IMR-90 (cell line): ENCODE measurements around the gene ENTPD1. TPM values are rescaled to one million over a fixed set of nuclear protein-coding genes. Genes with fewer than 3 reads are reported as not detected.

Experiments used
- ATAC-seq: fragments of 200-7000 bp; cut with Tn5 transposase; 2 replicates; pipeline ENCODE4 v1.9.1; 2020; ENCODE audit warnings: low read depth, mild to moderate bottlenecking, moderate library complexity
- BruUV-seq: library from RNA; stranded (reverse); fragments of 400-500 nt; replicated peaks from 2 replicates; lab custom pipeline; 2021; lab: Mats Ljungman, UMichigan
- CTCF ChIA-PET: fragments of 300-600 bp; formaldehyde crosslinking; extraction: SDS; loops from one replicate; lab custom pipeline; 2021; ENCODE audit warnings: antibody characterized with exemption; lab: Yijun Ruan, JAX
- POLR2A ChIA-PET: fragments of 300-600 bp; sonication (Branson Sonifier 250); formaldehyde crosslinking; loops from one replicate; lab custom pipeline; 2022; ENCODE audit warnings: antibody characterized with exemption; ENCODE audit not compliant: unreplicated experiment; lab: Charles Lee
- DNase-seq: peaks from one replicate; pipeline ENCODE4 v3.0.0; 2013
- H2AFZ ChIP-seq: replicated peaks from 2 replicates; pipeline ENCODE3; 2013; ENCODE audit warnings: low read length, mild to moderate bottlenecking; ENCODE audit not compliant: poor library complexity
- H2AK5ac ChIP-seq: 2 replicates; pipeline ENCODE4 v1.6.1; 2013; ENCODE audit warnings: low read depth, low read length, inconsistent platforms
- H2AK9ac ChIP-seq: replicated peaks from 2 replicates; pipeline ENCODE3; 2013; ENCODE audit warnings: mild to moderate bottlenecking, low read depth, low read length, moderate library complexity; ENCODE audit not compliant: poor library complexity
- H2BK120ac ChIP-seq: 2 replicates; pipeline ENCODE4 v1.6.1; 2013; ENCODE audit warnings: low read depth, low read length, inconsistent platforms
- H2BK15ac ChIP-seq: 3 replicates; pipeline ENCODE4 v1.6.1; 2013; ENCODE audit warnings: low read depth, low read length, inconsistent platforms
- H2BK20ac ChIP-seq: 2 replicates; pipeline ENCODE4 v1.6.1; 2013; ENCODE audit warnings: low read depth, mild to moderate bottlenecking, inconsistent platforms, low read length, moderate library complexity
- H2BK5ac ChIP-seq: 2 replicates; pipeline ENCODE4 v1.6.1; 2013; ENCODE audit warnings: mild to moderate bottlenecking, low read depth, low read length, inconsistent platforms; ENCODE audit not compliant: poor library complexity, severe bottlenecking
- H3K14ac ChIP-seq: replicated peaks from 2 replicates; pipeline ENCODE4 v1.6.1; 2013; ENCODE audit warnings: low read depth, low read length, inconsistent platforms
- H3K18ac ChIP-seq: 2 replicates; pipeline ENCODE4 v1.6.1; 2013; ENCODE audit warnings: low read depth, low read length, control low read depth
- H3K23ac ChIP-seq: 2 replicates; pipeline ENCODE4 v1.6.1; 2013; ENCODE audit warnings: low read depth, low read length, inconsistent platforms
- H3K27ac ChIP-seq: 2 replicates; pipeline ENCODE4 v1.5.1; 2013; ENCODE audit warnings: mild to moderate bottlenecking, control low read depth, low read length; ENCODE audit not compliant: insufficient read depth
- H3K27me3 ChIP-seq: 2 replicates; pipeline ENCODE4 v1.6.1; 2013; ENCODE audit warnings: low read length; ENCODE audit not compliant: control insufficient read depth, insufficient read depth
- H3K36me3 ChIP-seq: 2 replicates; pipeline ENCODE4 v1.6.1; 2013; ENCODE audit warnings: low read length, mixed read lengths; ENCODE audit not compliant: control insufficient read depth, insufficient read depth
- H3K4ac ChIP-seq: 2 replicates; pipeline ENCODE4 v1.6.1; 2013; ENCODE audit warnings: low read depth, low read length, inconsistent platforms
- H3K4me1 ChIP-seq: 2 replicates; pipeline ENCODE4 v1.6.1; 2013; ENCODE audit warnings: low read length, mixed read lengths; ENCODE audit not compliant: control insufficient read depth, insufficient read depth
- H3K4me2 ChIP-seq: 2 replicates; pipeline ENCODE4 v1.6.1; 2013; ENCODE audit warnings: low read depth, mild to moderate bottlenecking, control low read depth, low read length, moderate library complexity
- H3K4me3 ChIP-seq: 2 replicates; pipeline ENCODE4 v1.5.1; 2013; ENCODE audit warnings: low read depth, mild to moderate bottlenecking, control low read depth, low read length, moderate library complexity; ENCODE audit not compliant: insufficient read depth
- H3K56ac ChIP-seq: 2 replicates; pipeline ENCODE4 v1.6.1; 2013; ENCODE audit warnings: low read length, inconsistent platforms; ENCODE audit not compliant: insufficient read depth; ENCODE audit errors: extremely low read depth
- H3K79me1 ChIP-seq, 2 experiments: 2 replicates each; pipeline ENCODE4 v1.6.1; 2013; ENCODE audit warnings: low read length in 2 of 2, inconsistent platforms in 1 of 2, low read depth in 1 of 2
- H3K9ac ChIP-seq: 2 replicates; pipeline ENCODE4 v1.6.1; 2013; ENCODE audit warnings: low read depth, low read length, control low read depth
- H3K9me1 ChIP-seq: 2 replicates; pipeline ENCODE4 v1.6.1; 2013; ENCODE audit warnings: low read length, inconsistent platforms; ENCODE audit not compliant: insufficient read depth
- H3K9me3 ChIP-seq: 2 replicates; pipeline ENCODE4 v1.6.1; 2013; ENCODE audit warnings: low read length; ENCODE audit not compliant: control insufficient read depth, insufficient read depth
- H4K20me1 ChIP-seq: 2 replicates; pipeline ENCODE4 v1.6.1; 2013; ENCODE audit warnings: low read length, inconsistent platforms; ENCODE audit not compliant: insufficient read depth
- H4K5ac ChIP-seq: 2 replicates; pipeline ENCODE4 v1.6.1; 2013; ENCODE audit warnings: mild to moderate bottlenecking, low read depth, low read length, control low read depth
- H4K8ac ChIP-seq, 2 experiments: 2 replicates each; pipeline ENCODE4 v1.6.1; 2013; ENCODE audit warnings: low read depth in 2 of 2, low read length in 2 of 2, control low read depth in 1 of 2, inconsistent platforms in 1 of 2
- H4K91ac ChIP-seq: 2 replicates; pipeline ENCODE4 v1.6.1; 2013; ENCODE audit warnings: low read depth, low read length, inconsistent platforms; ENCODE audit not compliant: insufficient read depth
- BHLHE40 ChIP-seq: fragments of 150-350 bp; IDR thresholded peaks from 2 replicates; pipeline ENCODE4 v1.6.1; 2016; ENCODE audit warnings: mild to moderate bottlenecking, low read depth, low read length
- CEBPB ChIP-seq: IDR thresholded peaks from 2 replicates; pipeline ENCODE4 v1.6.1; 2012; ENCODE audit warnings: low read depth, low read length, improper control_type of control experiment
- CHD1 ChIP-seq: IDR thresholded peaks from 2 replicates; pipeline ENCODE4 v1.6.1; 2012; ENCODE audit warnings: low read depth, low read length, improper control_type of control experiment
- ELK1 ChIP-seq: fragments of 150-350 bp; IDR thresholded peaks from 2 replicates; pipeline ENCODE4 v1.6.1; 2016; ENCODE audit warnings: low read depth, mild to moderate bottlenecking, low read length, moderate library complexity, borderline replicate concordance
- FOS ChIP-seq: fragments of 150-350 bp; IDR thresholded peaks from 2 replicates; pipeline ENCODE4 v1.6.1; 2016; ENCODE audit warnings: low read depth, low read length
- MAFK ChIP-seq: IDR thresholded peaks from 2 replicates; pipeline ENCODE4 v1.6.1; 2012; ENCODE audit warnings: low read depth, low read length, improper control_type of control experiment
- MAZ ChIP-seq: IDR thresholded peaks from 2 replicates; pipeline ENCODE4 v1.6.1; 2012; ENCODE audit warnings: low read depth, mild to moderate bottlenecking, low read length, improper control_type of control experiment, moderate library complexity, borderline replicate concordance
- MXI1 ChIP-seq: IDR thresholded peaks from 2 replicates; pipeline ENCODE4 v1.6.1; 2012; ENCODE audit warnings: low read depth, mild to moderate bottlenecking, low read length, moderate library complexity, borderline replicate concordance
- NFE2L2 ChIP-seq: fragments of 150-350 bp; IDR thresholded peaks from 2 replicates; pipeline ENCODE4 v1.6.1; 2016; ENCODE audit warnings: low read depth, mild to moderate bottlenecking, low read length
- POLR2A ChIP-seq: IDR thresholded peaks from 2 replicates; pipeline ENCODE4 v1.6.1; 2012; ENCODE audit warnings: mild to moderate bottlenecking, low read depth, low read length
- RAD21 ChIP-seq: IDR thresholded peaks from 2 replicates; pipeline ENCODE4 v1.6.1; 2012; ENCODE audit warnings: low read length, improper control_type of control experiment
- RCOR1 ChIP-seq: IDR thresholded peaks from 2 replicates; pipeline ENCODE4 v1.6.1; 2012; ENCODE audit warnings: mild to moderate bottlenecking, low read length, improper control_type of control experiment; ENCODE audit not compliant: insufficient replicate concordance
- RFX5 ChIP-seq: IDR thresholded peaks from 2 replicates; pipeline ENCODE4 v1.8.0; 2012; ENCODE audit warnings: low read depth, mild to moderate bottlenecking, low read length, moderate library complexity
- SMC3 ChIP-seq: fragments of 150-350 bp; IDR thresholded peaks from 2 replicates; pipeline ENCODE4 v1.6.1; 2016; ENCODE audit warnings: low read depth, mild to moderate bottlenecking, antibody characterized with exemption, low read length, moderate library complexity
- USF2 ChIP-seq: fragments of 150-350 bp; IDR thresholded peaks from 2 replicates; pipeline ENCODE4 v1.6.1; 2017; ENCODE audit warnings: mild to moderate bottlenecking, antibody characterized with exemption, low read length, low read depth
- WGBS, 2 experiments: methylation state at CpG; one replicate each; pipeline versions ENCODE4 v1.1.5 to v1.1.7; 2013; ENCODE audit warnings: missing lambda C conversion rate in 2 of 2; ENCODE audit not compliant: insufficient read length in 1 of 2; ENCODE audit errors: extremely low coverage in 2 of 2; 5-methylcytosine and 5-hydroxymethylcytosine counted together
- dilution Hi-C: fragments of 300-500 bp; cut with HindIII; formaldehyde crosslinking; loops from one replicate; pipeline ENCODE4 v1.14.3; 2018; ENCODE audit warnings: low sequenced_read_pairs; ENCODE audit not compliant: unreplicated experiment
- in situ Hi-C: fragments of 300-500 bp; cut with MboI; formaldehyde crosslinking; loops from 3 replicates; pipeline ENCODE4 v1.14.3; 2019; ENCODE audit warnings: low sequenced_read_pairs, inconsistent platforms, mixed read lengths
- intact Hi-C: fragments of 100-400 bp; cut with micrococcal nuclease; formaldehyde crosslinking; loops from 2 replicates; pipeline ENCODE4 v1.10.0; 2022
- polyA plus RNA-seq, 3 experiments: library from polyadenylated mRNA; depleted of rRNA; stranded (reverse); fragments of >200 nt; gene quantifications; 2 replicates each; pipeline ENCODE4 v1.2.3, GENCODE V29; 2012; ENCODE audit warnings: low replicate concordance in 1 of 3
- total RNA-seq: library from RNA; depleted of rRNA; stranded (reverse); fragments of >200 nt; gene quantifications from 2 replicates; pipeline ENCODE4 v1.2.3, GENCODE V29; 2012
- TF ChIP-seq, protein P1 (sequence below): conservative IDR thresholded peaks from 2 replicates; pipeline ENCODE4 v1.5.1; 2012; ENCODE audit warnings: mild to moderate bottlenecking, low read depth, low read length, improper control_type of control experiment

Gene ENTPD1
- total and polyA plus RNA-seq, 2 of the 4 experiments (the other 2 are of a cell fraction), result under 0.01 TPM; not detected in 1

- no peaks in the 10 kb centered on the region for H4K20me1 ChIP-seq
- H4K91ac ChIP-seq, result no peak overlapping the region
- H2AK9ac ChIP-seq, result no peak overlapping the region
- no peak overlapping the region for H3K18ac ChIP-seq
- 0 out of 2 replicates have a peak, but pooled peaks cover 2% of the 10 kb centered on the region for H3K36me3 ChIP-seq
- H3K9me1 ChIP-seq, result no peaks in the 10 kb centered on the region; the same call in 1 of the 2 replicates
- dilution Hi-C loops, result no loop called here
- no peak overlapping the region for H2AK5ac ChIP-seq
- POLR2A ChIA-PET, result no interaction called here
- CTCF ChIA-PET, result no interaction called here
- DNase-seq (no peak), ATAC-seq (no peak)
- no peak overlapping the region for H3K56ac ChIP-seq
- H2BK5ac ChIP-seq, result no peak overlapping the region
- no peak overlapping the region for H3K9ac ChIP-seq
- no CpG with 5 or more reads among the region's 2 CpGs for WGBS, 2 experiments
- H3K4me2 ChIP-seq, result no peak overlapping the region
- H3K23ac ChIP-seq, result no peak overlapping the region
- H3K4me1 ChIP-seq, result peaks cover 2% of the 10 kb centered on the region; the same call in 1 of the 2 replicates
- H4K5ac ChIP-seq, result no peak overlapping the region
- H3K14ac ChIP-seq, result no peak overlapping the region
- intact Hi-C loops, result loop anchor here (10.0 kb wide), 1 partner anchor 432 kb away; no protein-coding TSS in a partner anchor
- H4K8ac ChIP-seq, result no peak overlapping the region
- TF ChIP-seq RAD21 (no peak), MAZ (no peak), SMC3 (no peak), CHD1 (no peak), FOS (no peak), MXI1 (no peak), NFE2L2 (no peak), CEBPB (no peak), RCOR1 (no peak), USF2 (no peak), BHLHE40 (no peak), ELK1 (no peak), RFX5 (no peak), MAFK (no peak), POLR2A (no peak)
- TF ChIP-seq, protein P1, sequence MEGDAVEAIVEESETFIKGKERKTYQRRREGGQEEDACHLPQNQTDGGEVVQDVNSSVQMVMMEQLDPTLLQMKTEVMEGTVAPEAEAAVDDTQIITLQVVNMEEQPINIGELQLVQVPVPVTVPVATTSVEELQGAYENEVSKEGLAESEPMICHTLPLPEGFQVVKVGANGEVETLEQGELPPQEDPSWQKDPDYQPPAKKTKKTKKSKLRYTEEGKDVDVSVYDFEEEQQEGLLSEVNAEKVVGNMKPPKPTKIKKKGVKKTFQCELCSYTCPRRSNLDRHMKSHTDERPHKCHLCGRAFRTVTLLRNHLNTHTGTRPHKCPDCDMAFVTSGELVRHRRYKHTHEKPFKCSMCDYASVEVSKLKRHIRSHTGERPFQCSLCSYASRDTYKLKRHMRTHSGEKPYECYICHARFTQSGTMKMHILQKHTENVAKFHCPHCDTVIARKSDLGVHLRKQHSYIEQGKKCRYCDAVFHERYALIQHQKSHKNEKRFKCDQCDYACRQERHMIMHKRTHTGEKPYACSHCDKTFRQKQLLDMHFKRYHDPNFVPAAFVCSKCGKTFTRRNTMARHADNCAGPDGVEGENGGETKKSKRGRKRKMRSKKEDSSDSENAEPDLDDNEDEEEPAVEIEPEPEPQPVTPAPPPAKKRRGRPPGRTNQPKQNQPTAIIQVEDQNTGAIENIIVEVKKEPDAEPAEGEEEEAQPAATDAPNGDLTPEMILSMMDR, result no peak
- no peak overlapping the region for H3K4me3 ChIP-seq
- no peak overlapping the region for H3K27ac ChIP-seq
- in situ Hi-C loops, result no loop called here
- H2BK120ac ChIP-seq, result no peak overlapping the region
- BruUV-seq, result no TSS peak
- H3K79me1 ChIP-seq, result no peaks in the 10 kb centered on the region
- H3K4ac ChIP-seq, result no peak overlapping the region
- no peaks in the 10 kb centered on the region for H3K9me3 ChIP-seq
- H2BK20ac ChIP-seq, result no peak overlapping the region
- H2AFZ ChIP-seq, result no peak overlapping the region
- H2BK15ac ChIP-seq, result no peak overlapping the region
- H3K27me3 ChIP-seq, result no peaks in the 10 kb centered on the region
These were observed 110.5 kb downstream of the ENTPD1 start for GRCh38 chr10:95866467-95866842.
